ENCODE results near the gene FXYD3.

GRCh38 chr19:35112995-35113688 is 2.5 kb upstream of the FXYD3 start:
- TF ChIP-seq POLR2A (IDR thresholded peaks at IDR 0.05): no peak
- no peak for TF ChIP-seq CTCF (IDR thresholded peaks at IDR 0.05 in 4 of 5, conservative IDR thresholded peaks at IDR 0.05 in 1 of 5)

Measured in gastrocnemius medialis (tissue), 4 donors.